Measurements from ENCODE around the gene PARD6A.
A peak's percentile ranks its signal among the peaks of the same experiment; 100 is the strongest.

The PARD6A gene

GRCh38 chr16:67669499-67670101 is 8.8 kb downstream of the PARD6A start:
- ATAC-seq: no peak
- TF ChIP-seq BACH2 (CRISPR knock-in tag; IDR thresholded peaks at IDR 0.05; ENCODE audit: borderline replicate concordance) (no peak), ZNF565 (CRISPR knock-in tag; conservative IDR thresholded peaks at IDR 0.05; ENCODE audit: low read depth) (no peak), GLIS3 (CRISPR knock-in tag; IDR thresholded peaks at IDR 0.05) (no peak), PPARA (CRISPR knock-in tag; IDR thresholded peaks at IDR 0.05; ENCODE audit: borderline replicate concordance) (no peak), ZNF8 (CRISPR knock-in tag; IDR thresholded peaks at IDR 0.05) (no peak), OSR1 (CRISPR knock-in tag; IDR thresholded peaks at IDR 0.05) (no peak), CREB5 (CRISPR knock-in tag; IDR thresholded peaks at IDR 0.05; ENCODE audit: low read depth) (no peak), TCF4 (CRISPR knock-in tag; IDR thresholded peaks at IDR 0.05; ENCODE audit: borderline replicate concordance) (no peak), ZNF70 (CRISPR knock-in tag; IDR thresholded peaks at IDR 0.05) (no peak), PATZ1 (CRISPR knock-in tag; IDR thresholded peaks at IDR 0.05; ENCODE audit: borderline replicate concordance) (no peak), ISL1 (CRISPR knock-in tag; IDR thresholded peaks at IDR 0.05) (no peak), SNAI2 (CRISPR knock-in tag; IDR thresholded peaks at IDR 0.05) (no peak), TOX (CRISPR knock-in tag; IDR thresholded peaks at IDR 0.05; ENCODE audit: borderline replicate concordance) (no peak), ZC3H10 (CRISPR knock-in tag; IDR thresholded peaks at IDR 0.05) (no peak), ESRRG (CRISPR knock-in tag; IDR thresholded peaks at IDR 0.05) (no peak), ARNTL (CRISPR knock-in tag; IDR thresholded peaks at IDR 0.05; ENCODE audit: borderline replicate concordance, low read depth) (no peak)

GRCh38 chr16:67672306-67672705 is 11.5 kb downstream of the PARD6A start:
- TF ChIP-seq ESRRG (CRISPR knock-in tag; IDR thresholded peaks at IDR 0.05) (no peak), RARB (CRISPR knock-in tag; IDR thresholded peaks at IDR 0.05) (no peak), CSRNP3 (CRISPR knock-in tag; IDR thresholded peaks at IDR 0.05) (no peak)
- no peak for ATAC-seq

- ATAC-seq: peak; percentile 38
- TF ChIP-seq CSRNP3 (CRISPR knock-in tag; IDR thresholded peaks at IDR 0.05) (no peak), POU6F1 (CRISPR knock-in tag; IDR thresholded peaks at IDR 0.05; ENCODE audit: borderline replicate concordance, low read depth) (no peak), SNAI2 (CRISPR knock-in tag; IDR thresholded peaks at IDR 0.05) (no peak), ZFP30 (CRISPR knock-in tag; IDR thresholded peaks at IDR 0.05) (no peak), ZNF8 (CRISPR knock-in tag; IDR thresholded peaks at IDR 0.05) (no peak)
Measured at GRCh38 chr16:67672739-67673662, 12.2 kb downstream of the PARD6A start.

All from SK-N-SH treated with all-trans-retinoic acid at 6 μM for 48 hours (cell line).